Measurements from ENCODE around the gene DBF4B.
A peak's percentile ranks its signal among the peaks of the same experiment; 100 is the strongest.

The DBF4B gene

GRCh38 chr17:44760474-44761308 lies 52.2 kb downstream of the DBF4B start:
- no peak for DNase-seq (ENCODE audit: low read depth)

DNA sequence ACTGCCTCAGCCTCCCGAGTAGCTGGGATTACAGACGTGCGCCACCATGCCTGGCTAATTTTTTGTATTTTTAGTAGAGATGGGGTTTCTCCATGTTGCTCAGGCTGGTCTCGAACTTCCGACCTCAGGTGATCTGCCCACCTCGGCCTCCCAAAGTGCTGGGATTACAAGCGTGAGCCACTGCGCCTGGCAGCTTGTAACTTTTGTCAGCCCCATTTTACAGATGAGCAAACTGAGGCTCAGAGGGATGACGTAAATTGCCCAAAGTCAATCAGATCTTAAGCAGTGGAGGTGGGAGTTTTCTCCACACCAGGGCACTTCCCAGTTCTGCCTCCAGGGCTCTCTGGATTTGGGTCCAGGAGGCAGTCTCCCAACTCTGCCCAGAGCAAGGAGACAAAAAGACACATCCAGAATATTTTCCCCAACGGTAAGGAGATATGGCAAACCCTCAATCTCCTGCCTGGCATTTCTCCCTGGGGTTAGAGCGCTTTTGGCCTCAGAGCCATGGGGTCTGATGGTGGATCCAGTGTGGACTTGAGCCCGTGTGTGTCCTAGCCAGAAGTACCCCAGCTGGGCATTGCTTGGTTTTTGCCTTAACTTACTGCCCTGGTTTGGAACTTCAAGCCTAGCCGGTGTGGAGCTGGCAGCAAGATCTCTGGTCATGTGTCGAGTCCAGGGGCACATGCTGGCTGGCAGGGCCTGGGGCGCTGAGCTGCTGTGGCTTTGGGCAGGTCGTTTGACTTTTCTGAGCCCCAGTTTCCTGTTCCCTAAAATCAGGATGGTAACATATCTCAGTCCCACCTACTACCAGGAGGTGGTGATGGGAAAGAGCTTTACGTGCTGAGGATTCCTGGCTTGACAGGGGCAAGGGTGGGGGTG lies 53.7 kb downstream of the DBF4B start:
- no peak for DNase-seq (ENCODE audit: low read depth)

- DNase-seq (ENCODE audit: low read depth) = no peak
These were observed 54.7 kb downstream of the DBF4B start for GRCh38 chr17:44763170-44763569.

- no peak for DNase-seq (ENCODE audit: low read depth)
These were observed 57.5 kb downstream of the DBF4B start for GRCh38 chr17:44765965-44766364.

- no peak for DNase-seq (ENCODE audit: low read depth)
These were observed 58.1 kb downstream of the DBF4B start for GRCh38 chr17:44766409-44767038.

- no peak for DNase-seq (ENCODE audit: low read depth)
These were observed 59.0 kb downstream of the DBF4B start for GRCh38 chr17:44767493-44767892.

GRCh38 chr17:44768505-44769142 lies 60.2 kb downstream of the DBF4B start:
- DNase-seq (ENCODE audit: low read depth) = no peak

GRCh38 chr17:44769230-44769629 lies 60.8 kb downstream of the DBF4B start:
- no peak for DNase-seq (ENCODE audit: low read depth)

DNA sequence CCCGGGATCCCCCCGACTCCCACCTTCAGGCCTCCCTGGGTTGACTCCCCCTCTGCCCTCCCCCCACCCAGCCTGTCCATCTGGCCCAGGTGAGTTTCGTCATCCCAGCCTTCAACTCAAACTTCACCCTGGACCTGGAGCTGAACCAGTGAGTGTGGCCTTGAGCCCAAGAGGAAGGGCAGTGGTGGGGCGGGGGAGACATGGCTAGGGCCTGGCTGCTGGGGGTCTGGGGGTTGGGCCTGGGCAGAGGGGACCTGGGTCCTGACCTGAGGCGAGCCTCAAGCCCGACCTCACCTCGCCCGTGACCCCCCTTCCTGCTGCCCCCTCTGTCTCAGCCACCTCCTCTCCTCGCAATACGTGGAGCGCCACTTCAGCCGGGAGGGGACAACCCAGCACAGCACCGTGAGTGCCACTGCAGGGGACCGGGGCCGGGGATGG lies 61.2 kb downstream of the DBF4B start:
- no peak for DNase-seq (ENCODE audit: low read depth)

DNA sequence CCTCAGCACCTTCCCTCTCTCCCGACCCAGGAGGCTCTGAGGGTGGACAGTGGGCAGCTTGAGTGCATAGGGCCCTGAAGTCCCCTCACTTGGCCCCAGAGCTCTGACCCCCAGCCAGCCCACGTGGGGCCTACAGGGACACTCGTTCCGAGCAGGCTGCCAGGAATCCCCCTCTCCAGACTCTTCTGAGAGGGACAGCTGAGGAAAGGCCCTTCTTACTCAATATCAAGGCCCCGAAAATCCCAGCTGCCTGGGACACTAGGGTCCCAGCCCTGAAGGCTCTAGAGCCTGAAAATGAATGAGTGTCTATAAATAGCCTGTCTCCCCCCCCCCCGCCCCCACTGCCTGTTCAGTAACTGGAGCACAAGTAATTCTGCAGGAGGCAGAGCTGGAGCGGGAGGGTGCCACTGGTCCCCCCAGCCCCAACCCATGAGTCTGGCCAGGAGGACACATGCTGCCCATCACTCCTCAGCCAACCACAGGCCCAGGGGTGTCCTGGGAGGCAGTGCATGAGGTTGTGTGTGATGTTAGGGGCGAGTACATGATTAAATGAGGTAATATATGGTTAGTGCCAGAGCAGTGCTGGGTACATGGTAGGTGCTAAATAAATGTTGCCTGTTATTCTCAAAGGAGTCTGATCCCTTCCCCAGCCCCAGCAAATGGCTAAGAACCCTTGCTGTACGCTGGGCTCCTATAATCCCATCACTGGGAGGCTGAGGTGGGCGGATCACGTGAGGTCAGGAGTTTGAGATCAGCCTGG lies 61.9 kb downstream of the DBF4B start:
- no peak for DNase-seq (ENCODE audit: low read depth)

DNA sequence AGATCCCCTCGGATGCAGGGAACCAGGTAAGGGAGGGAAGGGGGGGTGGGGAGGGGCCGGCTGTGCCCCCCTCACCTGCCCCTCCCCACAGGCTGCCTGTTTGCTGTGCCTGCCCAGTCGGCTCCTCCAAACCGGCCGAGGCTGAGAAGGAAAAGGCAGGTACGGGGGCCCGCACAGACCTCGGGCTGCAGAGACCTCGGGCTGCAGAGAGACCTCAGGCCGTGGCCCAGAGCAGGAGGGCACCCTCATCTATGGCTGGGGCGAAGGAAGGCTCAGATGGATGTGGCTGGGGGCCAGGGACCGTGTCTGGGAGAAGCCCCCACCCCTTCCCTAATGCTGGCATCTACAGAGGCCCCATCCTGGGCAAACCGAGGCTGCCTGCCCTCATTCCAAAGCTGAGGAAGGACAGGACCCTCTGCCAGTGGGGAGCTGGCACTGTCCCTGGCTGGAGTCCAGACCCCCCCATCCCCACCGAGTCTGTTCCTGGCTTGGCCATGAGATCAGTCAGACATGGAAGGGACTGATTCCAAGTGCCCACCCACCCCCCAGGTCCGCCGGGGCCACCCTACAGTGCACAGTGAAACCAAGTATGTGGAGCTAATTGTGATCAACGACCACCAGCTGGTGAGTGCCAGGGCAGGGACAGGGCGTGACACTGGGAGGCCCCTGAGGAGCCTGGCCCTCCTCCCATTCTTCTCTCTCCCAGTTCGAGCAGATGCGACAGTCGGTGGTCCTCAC lies 64.0 kb downstream of the DBF4B start:
- no peak for DNase-seq (ENCODE audit: low read depth)

DNA sequence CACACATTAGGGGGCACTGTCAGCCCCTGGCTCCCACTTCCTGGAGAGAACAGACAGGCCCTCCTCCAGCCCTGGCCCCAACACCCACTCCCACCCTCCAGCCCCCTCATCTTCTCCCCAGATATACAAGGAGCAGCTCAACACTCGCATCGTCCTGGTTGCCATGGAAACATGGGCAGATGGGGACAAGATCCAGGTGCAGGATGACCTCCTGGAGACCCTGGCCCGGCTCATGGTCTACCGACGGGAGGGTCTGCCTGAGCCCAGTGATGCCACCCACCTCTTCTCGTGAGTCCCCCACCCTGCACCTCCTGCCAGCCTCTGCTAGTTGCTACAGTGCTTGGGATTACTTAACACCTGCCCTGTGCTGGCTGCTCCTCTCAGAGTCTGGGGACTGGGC lies 64.7 kb downstream of the DBF4B start:
- no peak for DNase-seq (ENCODE audit: low read depth)

DNA sequence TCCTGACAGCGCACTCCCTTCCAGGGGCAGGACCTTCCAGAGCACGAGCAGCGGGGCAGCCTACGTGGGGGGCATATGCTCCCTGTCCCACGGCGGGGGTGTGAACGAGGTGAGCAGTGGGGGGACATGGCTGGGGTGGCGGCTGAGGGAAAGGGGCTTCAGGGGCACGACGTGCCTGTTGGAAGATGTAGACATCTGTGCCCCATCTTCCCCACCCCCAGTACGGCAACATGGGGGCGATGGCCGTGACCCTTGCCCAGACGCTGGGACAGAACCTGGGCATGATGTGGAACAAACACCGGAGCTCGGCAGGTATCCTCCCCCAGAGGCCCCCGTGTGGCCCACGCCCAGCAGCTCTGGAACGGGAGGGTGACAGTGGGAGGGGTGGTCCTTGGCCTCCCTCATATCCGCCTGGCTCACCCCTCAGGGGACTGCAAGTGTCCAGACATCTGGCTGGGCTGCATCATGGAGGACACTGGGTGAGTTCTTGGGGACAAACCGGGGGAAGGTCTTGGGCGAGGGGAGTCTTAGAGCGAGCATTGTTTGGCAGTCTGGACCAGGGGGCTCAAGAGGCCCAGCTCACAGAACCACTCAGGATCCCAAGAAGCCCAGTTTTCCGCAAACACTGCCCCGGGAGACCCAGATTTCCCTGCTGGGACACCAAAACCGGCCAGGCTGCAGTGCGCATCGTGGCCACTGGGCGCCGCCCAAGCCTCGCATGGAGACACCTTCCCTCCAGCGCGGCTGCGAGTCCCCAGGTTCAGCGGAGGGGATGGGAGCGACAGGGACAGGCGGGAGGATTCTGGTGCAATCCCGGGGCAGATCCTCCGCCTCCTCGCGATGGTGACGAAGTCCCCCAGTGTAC lies 66.0 kb downstream of the DBF4B start:
- peak; percentile 81 for DNase-seq (ENCODE audit: low read depth)

DNA sequence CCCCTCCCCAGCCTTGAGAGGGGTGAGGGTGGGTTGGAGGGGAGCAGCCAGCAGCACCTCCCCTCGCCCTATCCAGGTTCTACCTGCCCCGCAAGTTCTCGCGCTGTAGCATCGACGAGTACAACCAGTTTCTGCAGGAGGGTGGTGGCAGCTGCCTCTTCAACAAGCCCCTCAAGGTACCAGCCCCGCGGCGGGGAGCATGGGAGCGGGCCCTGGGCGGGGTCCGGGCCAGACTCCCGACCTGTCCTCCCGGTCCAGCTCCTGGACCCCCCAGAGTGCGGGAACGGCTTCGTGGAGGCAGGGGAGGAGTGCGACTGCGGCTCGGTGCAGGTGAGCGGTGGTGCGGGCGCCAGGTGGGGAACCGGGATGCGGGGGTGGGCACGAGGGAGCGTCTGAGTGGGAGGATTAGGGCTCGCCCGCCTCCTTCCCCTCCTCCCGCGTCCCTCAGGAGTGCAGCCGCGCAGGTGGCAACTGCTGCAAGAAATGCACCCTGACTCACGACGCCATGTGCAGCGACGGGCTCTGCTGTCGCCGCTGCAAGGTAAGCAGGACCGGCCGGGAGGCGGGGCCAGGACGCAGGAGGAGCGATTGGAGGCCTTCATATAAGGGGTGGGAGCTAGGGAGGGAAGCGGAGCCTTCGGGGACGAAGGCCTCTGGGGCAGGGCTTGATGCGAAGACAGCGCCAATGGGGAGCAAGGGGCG lies 66.8 kb downstream of the DBF4B start:
- DNase-seq (ENCODE audit: low read depth) = peak; percentile 96

- DNase-seq (ENCODE audit: low read depth) = peak; percentile 10
These were observed 67.6 kb downstream of the DBF4B start for GRCh38 chr17:44775838-44776621.

- no peak for DNase-seq (ENCODE audit: low read depth)
These were observed 68.3 kb downstream of the DBF4B start for GRCh38 chr17:44776628-44777393.

Data from stimulated activated CD8-positive, alpha-beta memory T cell treated with anti-CD3 and anti-CD28 coated beads, Interleukin-12 subunit alpha, Interleukin-12 subunit beta, amount 100 ng/mL, for 1 hour (primary cell).